Measurements from ENCODE around the gene EHD3.

GRCh38 chr2:31253356-31254131 lies 19.6 kb downstream of the EHD3 start:
- peak in 2 of 3 experiments; percentile 14 to 23; a peak in 2 of 6 replicates for TF ChIP-seq CTCF (IDR thresholded peaks at IDR 0.05 in 2 of 3, conservative IDR thresholded peaks at IDR 0.05 in 1 of 3; ENCODE audit: control insufficient read depth in 2 of 3, extremely low read depth in 1 of 3, insufficient read depth in 1 of 3, low read depth in 3 of 3, low read length in 3 of 3)
- TF ChIP-seq NFIC (IDR thresholded peaks at IDR 0.05; ENCODE audit: low read depth, low read length), result no peak
- TF ChIP-seq ZBTB33 (IDR thresholded peaks at IDR 0.05), result no peak
- no peak for TF ChIP-seq EGR1 (IDR thresholded peaks at IDR 0.05; ENCODE audit: borderline replicate concordance in 1 of 2, low read depth in 2 of 2, low read length in 2 of 2)
- TF ChIP-seq SREBF2 (IDR thresholded peaks at IDR 0.05; ENCODE audit: low read length), result no peak
- TF ChIP-seq USF1 (IDR thresholded peaks at IDR 0.05; ENCODE audit: borderline replicate concordance, extremely low read length, insufficient read depth, low read depth, low read length), result no peak
- no peak for TF ChIP-seq USF2 (IDR thresholded peaks at IDR 0.05; ENCODE audit: borderline replicate concordance, low read depth, low read length)
- no peak for TF ChIP-seq NFYB (IDR thresholded peaks at IDR 0.05; ENCODE audit: insufficient read depth, low read depth, low read length)
- no peak for TF ChIP-seq EZH2 (IDR thresholded peaks at IDR 0.05; ENCODE audit: borderline replicate concordance, control insufficient read depth, low read depth, low read length)
